Neural cell (in vitro differentiated cells): ENCODE results near the gene ZCCHC24. TPM values are rescaled to one million over a fixed set of nuclear protein-coding genes. Genes with fewer than 3 reads are reported as not detected.
"Not testable (repeated sequence)": the region's sequence is repeated elsewhere in the genome, so short reads cannot be mapped to it uniquely, and the experiment has no call there.

Source experiments
- H2AFZ ChIP-seq: fragments of 200-600, 300-800 bp; sonication (generic), shearing (Covaris generic); 2 replicates; pipeline ENCODE4 v1.6.0; 2014; ENCODE audit warnings: low read depth, mild to moderate bottlenecking, antibody characterized with exemption, low read length, moderate library complexity
- H3F3A ChIP-seq: fragments of 200-600 bp; shearing (Covaris generic); 2 replicates; pipeline ENCODE4 v1.6.1; 2016; ENCODE audit warnings: mild to moderate bottlenecking, moderate library complexity, mixed read lengths, antibody characterized with exemption, low read length; ENCODE audit not compliant: insufficient read depth, poor library complexity, severe bottlenecking
- H3K27ac ChIP-seq: fragments of 200-600, 300-800 bp; sonication (generic), shearing (Covaris generic); 2 replicates; pipeline ENCODE4 v1.5.1; 2014; ENCODE audit warnings: mild to moderate bottlenecking, low read length, moderate library complexity
- H3K27me3 ChIP-seq: fragments of 300-800, 200-600 bp; sonication (generic), shearing (Covaris generic); 2 replicates; pipeline ENCODE4 v1.6.0; 2014; ENCODE audit warnings: mild to moderate bottlenecking, low read depth, low read length, moderate library complexity; ENCODE audit not compliant: insufficient read depth
- H3K36me3 ChIP-seq: fragments of 300-800, 200-600 bp; sonication (generic), shearing (Covaris generic); 2 replicates; pipeline ENCODE4 v1.5.1; 2014; ENCODE audit warnings: mild to moderate bottlenecking, antibody characterized with exemption, low read length, moderate library complexity; ENCODE audit not compliant: insufficient read depth
- H3K4me2 ChIP-seq: fragments of 300-800, 200-600 bp; sonication (generic), shearing (Covaris generic); 2 replicates; pipeline ENCODE4 v1.6.0; 2014; ENCODE audit warnings: mild to moderate bottlenecking, low read length
- H3K4me3 ChIP-seq: fragments of 300-800, 200-600 bp; sonication (generic), shearing (Covaris generic); 2 replicates; pipeline ENCODE4 v1.5.1; 2014; ENCODE audit warnings: mild to moderate bottlenecking, low read length, moderate library complexity
- H3K79me2 ChIP-seq: fragments of 200-600 bp; shearing (Covaris generic); replicated peaks from 2 replicates; pipeline ENCODE4 v1.6.0; 2014; ENCODE audit warnings: mild to moderate bottlenecking, low read length, moderate library complexity; ENCODE audit not compliant: insufficient read depth
- H3K9ac ChIP-seq: fragments of 300-800, 200-600 bp; sonication (generic), shearing (Covaris generic); 2 replicates; pipeline ENCODE4 v1.6.1; 2016; ENCODE audit warnings: mild to moderate bottlenecking, low read length, mixed read lengths
- H3K9me2 ChIP-seq: fragments of 200-600 bp; shearing (Covaris generic); 2 replicates; pipeline ENCODE4 v1.6.1; 2016; ENCODE audit warnings: mild to moderate bottlenecking, low read length, mixed read lengths; ENCODE audit not compliant: insufficient read depth
- H3K9me3 ChIP-seq: fragments of 200-600, 300-800 bp; sonication (generic), shearing (Covaris generic); 2 replicates; pipeline ENCODE4 v1.6.1; 2016; ENCODE audit warnings: mild to moderate bottlenecking, mixed run types, low read length, moderate library complexity, mixed read lengths
- H4K20me1 ChIP-seq: fragments of 200-600 bp; shearing (Covaris generic); 2 replicates; pipeline ENCODE4 v1.6.1; 2016; ENCODE audit warnings: mild to moderate bottlenecking, mixed run types; ENCODE audit not compliant: insufficient read depth
- CTCF ChIP-seq: fragments of 450-650 bp; IDR thresholded peaks from 2 replicates; pipeline ENCODE4 v1.5.1; 2014; ENCODE audit warnings: antibody characterized with exemption, mild to moderate bottlenecking, moderate library complexity; ENCODE audit not compliant: poor library complexity, severe bottlenecking
- EP300 ChIP-seq: fragments of 450-650 bp; conservative IDR thresholded peaks from 2 replicates; pipeline ENCODE4 v1.6.1; 2014; ENCODE audit warnings: antibody characterized with exemption, mild to moderate bottlenecking, moderate library complexity; ENCODE audit not compliant: poor library complexity, severe bottlenecking
- EZH2 ChIP-seq: fragments of 200-600, 300-800 bp; shearing (Covaris generic), sonication (generic); IDR thresholded peaks from 2 replicates; pipeline ENCODE4 v1.6.1; 2014; ENCODE audit warnings: antibody characterized with exemption, low read length, borderline replicate concordance, mild to moderate bottlenecking; ENCODE audit not compliant: insufficient read depth, poor library complexity, severe bottlenecking
- MXI1 ChIP-seq: fragments of 450-650 bp; conservative IDR thresholded peaks from 2 replicates; pipeline ENCODE4 v1.6.1; 2014; ENCODE audit warnings: antibody characterized with exemption, mild to moderate bottlenecking; ENCODE audit not compliant: poor library complexity, severe bottlenecking
- POLR2AphosphoS5 ChIP-seq: IDR thresholded peaks from 2 replicates; pipeline ENCODE4 v1.6.1; 2012
- RAD21 ChIP-seq: fragments of 450-650 bp; conservative IDR thresholded peaks from 2 replicates; pipeline ENCODE4 v1.6.1; 2014; ENCODE audit warnings: antibody characterized with exemption, mild to moderate bottlenecking, moderate library complexity
- SMC3 ChIP-seq: fragments of 450-650 bp; conservative IDR thresholded peaks from 2 replicates; pipeline ENCODE4 v1.6.1; 2014; ENCODE audit warnings: antibody characterized with exemption, mild to moderate bottlenecking, moderate library complexity; ENCODE audit not compliant: poor library complexity
- TAF1 ChIP-seq: IDR thresholded peaks from 2 replicates; pipeline ENCODE4 v1.6.1; 2012; ENCODE audit warnings: low read depth
- polyA plus RNA-seq: library from polyadenylated mRNA; depleted of rRNA; stranded (reverse); fragments of >200 nt; gene quantifications from 2 replicates; pipeline ENCODE4 v1.2.3, GENCODE V29; 2014
- TF ChIP-seq, protein P1 (sequence below): IDR thresholded peaks from 2 replicates; pipeline ENCODE4 v1.6.1; 2012; ENCODE audit warnings: borderline replicate concordance

Gene ZCCHC24
- polyA plus RNA-seq, 1 donor from 2014 or later: not detected

DNA sequence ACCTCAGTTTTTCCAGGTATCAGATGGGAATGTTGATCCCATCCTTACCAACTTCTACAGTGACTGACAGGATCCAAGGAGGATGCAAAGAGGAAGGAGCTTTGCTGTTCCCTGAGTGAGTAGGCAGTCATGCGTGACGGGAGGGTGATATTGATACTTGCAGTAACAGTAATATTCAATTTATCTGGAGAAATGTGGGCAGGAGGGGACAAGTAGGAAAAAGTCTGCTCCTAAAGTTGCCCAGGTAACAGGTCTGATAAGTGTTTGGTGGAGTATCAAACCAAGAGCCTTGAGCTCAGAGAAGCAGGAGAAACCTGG, 3.3 kb upstream of the ZCCHC24 start:
- H3K79me2 ChIP-seq: no peaks in the 10 kb centered on the region
- no peaks in the 10 kb centered on the region for H3K9me2 ChIP-seq
- H3K36me3 ChIP-seq: no peaks in the 10 kb centered on the region

GRCh38 chr10:79447911-79448731, 2.7 kb upstream of the ZCCHC24 start:
- Histone ChIP-seq H3K4me3 (no peak overlapping the region), H2AFZ (no peak overlapping the region), H3K9me3 (no peaks in the 10 kb centered on the region), H3K4me2 (no peak overlapping the region), H3K79me2 (no peaks in the 10 kb centered on the region), H3K27me3 (peaks cover 37% of the 10 kb centered on the region), H3K36me3 (no peaks in the 10 kb centered on the region), H3K9ac (no peak overlapping the region), H3K27ac (no peak overlapping the region), H3K9me2 (no peaks in the 10 kb centered on the region), H3F3A (no peaks in the 10 kb centered on the region), H4K20me1 (no peaks in the 10 kb centered on the region)
- TF ChIP-seq MXI1: no peak

More for the DNA sequence above, 3.3 kb upstream of the ZCCHC24 start:
- Histone ChIP-seq H3K9ac (no peak overlapping the region), H3K27ac (no peak overlapping the region), H3F3A (no peaks in the 10 kb centered on the region), H2AFZ (no peak overlapping the region), H3K4me3 (no peak overlapping the region), H3K27me3 (peaks cover 31% of the 10 kb centered on the region), H3K9me3 (no peaks in the 10 kb centered on the region), H3K4me2 (no peak overlapping the region), H4K20me1 (no peaks in the 10 kb centered on the region)
- TF ChIP-seq TAF1 (no peak), RAD21 (no peak), MXI1 (no peak), POLR2AphosphoS5 (no peak), SMC3 (no peak), EP300 (no peak), CTCF (no peak), EZH2 (no peak)
- TF ChIP-seq, protein P1, sequence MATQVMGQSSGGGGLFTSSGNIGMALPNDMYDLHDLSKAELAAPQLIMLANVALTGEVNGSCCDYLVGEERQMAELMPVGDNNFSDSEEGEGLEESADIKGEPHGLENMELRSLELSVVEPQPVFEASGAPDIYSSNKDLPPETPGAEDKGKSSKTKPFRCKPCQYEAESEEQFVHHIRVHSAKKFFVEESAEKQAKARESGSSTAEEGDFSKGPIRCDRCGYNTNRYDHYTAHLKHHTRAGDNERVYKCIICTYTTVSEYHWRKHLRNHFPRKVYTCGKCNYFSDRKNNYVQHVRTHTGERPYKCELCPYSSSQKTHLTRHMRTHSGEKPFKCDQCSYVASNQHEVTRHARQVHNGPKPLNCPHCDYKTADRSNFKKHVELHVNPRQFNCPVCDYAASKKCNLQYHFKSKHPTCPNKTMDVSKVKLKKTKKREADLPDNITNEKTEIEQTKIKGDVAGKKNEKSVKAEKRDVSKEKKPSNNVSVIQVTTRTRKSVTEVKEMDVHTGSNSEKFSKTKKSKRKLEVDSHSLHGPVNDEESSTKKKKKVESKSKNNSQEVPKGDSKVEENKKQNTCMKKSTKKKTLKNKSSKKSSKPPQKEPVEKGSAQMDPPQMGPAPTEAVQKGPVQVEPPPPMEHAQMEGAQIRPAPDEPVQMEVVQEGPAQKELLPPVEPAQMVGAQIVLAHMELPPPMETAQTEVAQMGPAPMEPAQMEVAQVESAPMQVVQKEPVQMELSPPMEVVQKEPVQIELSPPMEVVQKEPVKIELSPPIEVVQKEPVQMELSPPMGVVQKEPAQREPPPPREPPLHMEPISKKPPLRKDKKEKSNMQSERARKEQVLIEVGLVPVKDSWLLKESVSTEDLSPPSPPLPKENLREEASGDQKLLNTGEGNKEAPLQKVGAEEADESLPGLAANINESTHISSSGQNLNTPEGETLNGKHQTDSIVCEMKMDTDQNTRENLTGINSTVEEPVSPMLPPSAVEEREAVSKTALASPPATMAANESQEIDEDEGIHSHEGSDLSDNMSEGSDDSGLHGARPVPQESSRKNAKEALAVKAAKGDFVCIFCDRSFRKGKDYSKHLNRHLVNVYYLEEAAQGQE: no peak

- H3K4me3 ChIP-seq, H3K4me2 ChIP-seq, H4K20me1 ChIP-seq, H3K79me2 ChIP-seq, H3K27ac ChIP-seq, H3K9me3 ChIP-seq, H2AFZ ChIP-seq, H3K9me2 ChIP-seq, H3F3A ChIP-seq, H3K36me3 ChIP-seq, H3K9ac ChIP-seq: not testable (repeated sequence)
- H3K27me3 ChIP-seq: peaks cover 39% of the 10 kb centered on the region
Observed at GRCh38 chr10:79447249-79447648, 1.8 kb upstream of the ZCCHC24 start.
